ENCODE data around the gene RFX8. TPM values are rescaled to one million over a fixed set of nuclear protein-coding genes. Genes with fewer than 3 reads are reported as not detected.
A peak's percentile ranks its signal among the peaks of the same experiment; 100 is the strongest.
"Not testable (repeated sequence)": the region's sequence is repeated elsewhere in the genome, so short reads cannot be mapped to it uniquely, and the experiment has no call there.

The RFX8 gene
- total and polyA plus RNA-seq, 2 of the 4 experiments (the other 2 are of a cell fraction): 2.9 to 5.3 TPM

GRCh38 chr2:101354420-101355311, 120.2 kb downstream of the RFX8 start:
- CTCF ChIA-PET: no interaction called here
- Histone ChIP-seq H3K18ac (ENCODE audit: low read depth, low read length) (no peak overlapping the region), H3K36me3 (ENCODE audit: control insufficient read depth, insufficient read depth, low read length) (no peaks in the 10 kb centered on the region), H2AK9ac (replicated peaks; ENCODE audit: low read depth, low read length, poor library complexity) (no peak overlapping the region), H3K4me2 (ENCODE audit: low read depth, low read length) (no peak overlapping the region), H2BK5ac (ENCODE audit: low read depth, low read length, poor library complexity, severe bottlenecking) (no peak overlapping the region), H3K4ac (ENCODE audit: low read depth, low read length) (no peak overlapping the region), H3K27me3 (ENCODE audit: control insufficient read depth, insufficient read depth, low read length) (no peaks in the 10 kb centered on the region; the same call in 1 of the 2 replicates), H3K4me1 (ENCODE audit: control insufficient read depth, insufficient read depth, low read length) (no peaks in the 10 kb centered on the region), H3K56ac (ENCODE audit: extremely low read depth, insufficient read depth, low read length) (no peak overlapping the region), H4K5ac (ENCODE audit: low read depth, low read length) (no peak overlapping the region), H3K9ac (ENCODE audit: low read depth, low read length) (no peak overlapping the region), H2AK5ac (ENCODE audit: low read depth, low read length) (no peak overlapping the region), H4K91ac (ENCODE audit: insufficient read depth, low read depth, low read length) (no peak overlapping the region), H2BK15ac (ENCODE audit: low read depth, low read length) (no peak overlapping the region), H2BK20ac (ENCODE audit: low read depth, low read length) (no peak overlapping the region), H3K14ac (replicated peaks; ENCODE audit: low read depth, low read length) (no peak overlapping the region), H3K23ac (ENCODE audit: low read depth, low read length) (no peak overlapping the region), H3K4me3 (ENCODE audit: insufficient read depth, low read depth, low read length) (no peak overlapping the region), H2BK120ac (ENCODE audit: low read depth, low read length) (no peak overlapping the region), H3K9me3 (ENCODE audit: control insufficient read depth, insufficient read depth, low read length) (no peaks in the 10 kb centered on the region), H3K79me1 (ENCODE audit: low read depth in 1 of 2, low read length in 2 of 2) (no peaks in the 10 kb centered on the region), H4K8ac (ENCODE audit: low read depth in 2 of 2, low read length in 2 of 2) (no peak overlapping the region), H4K20me1 (ENCODE audit: insufficient read depth, low read length) (no peaks in the 10 kb centered on the region), H2AFZ (replicated peaks; ENCODE audit: low read length, poor library complexity) (peak overlapping the region; percentile 49), H3K27ac (ENCODE audit: insufficient read depth, low read length) (no peak overlapping the region), H3K9me1 (ENCODE audit: insufficient read depth, low read length) (0 out of 2 replicates have a peak, but pooled peaks cover 4% of the 10 kb centered on the region)
- DNase-seq (no peak), ATAC-seq (ENCODE audit: low read depth) (no peak)
- intact Hi-C loops (cut with micrococcal nuclease): no loop called here
- TF ChIP-seq RFX5 (IDR thresholded peaks at IDR 0.05; ENCODE audit: low read depth, low read length): no peak
- no peak for TF ChIP-seq CEBPB (IDR thresholded peaks at IDR 0.05; ENCODE audit: low read depth, low read length)
- no peak for TF ChIP-seq FOS (IDR thresholded peaks at IDR 0.05; ENCODE audit: low read depth, low read length)
- TF ChIP-seq POLR2A (IDR thresholded peaks at IDR 0.05; ENCODE audit: low read depth, low read length): no peak
- TF ChIP-seq USF2 (IDR thresholded peaks at IDR 0.05; ENCODE audit: low read depth, low read length): no peak
- no peak for TF ChIP-seq SMC3 (IDR thresholded peaks at IDR 0.05; ENCODE audit: low read depth, low read length)
- no peak for TF ChIP-seq NFE2L2 (IDR thresholded peaks at IDR 0.05; ENCODE audit: low read depth, low read length)
- TF ChIP-seq CHD1 (IDR thresholded peaks at IDR 0.05; ENCODE audit: low read depth, low read length): no peak
- dilution Hi-C loops (cut with HindIII; ENCODE audit: low sequenced_read_pairs, unreplicated experiment): no loop called here
- in situ Hi-C loops (cut with MboI; ENCODE audit: low sequenced_read_pairs): no loop called here
- POLR2A ChIA-PET (ENCODE audit: unreplicated experiment): no interaction called here
- no TSS peak for BruUV-seq (replicated peaks)
- 85% methylated on average over 8 of the region's 21 CpGs; no CpG with 5 or more reads in 1 of the 2 experiments for WGBS, 2 experiments (ENCODE audit: extremely low coverage in 2 of 2, insufficient read length in 1 of 2)

GRCh38 chr2:101352631-101353030, 122.3 kb downstream of the RFX8 start:
- H3K4me3 ChIP-seq (ENCODE audit: insufficient read depth, low read depth, low read length); H3K27ac ChIP-seq (ENCODE audit: insufficient read depth, low read length); BruUV-seq (replicated peaks); H3K18ac ChIP-seq (ENCODE audit: low read depth, low read length); H4K20me1 ChIP-seq (ENCODE audit: insufficient read depth, low read length); H2AK5ac ChIP-seq (ENCODE audit: low read depth, low read length); H2AK9ac ChIP-seq (replicated peaks; ENCODE audit: low read depth, low read length, poor library complexity); DNase-seq; in situ Hi-C loops (cut with MboI; ENCODE audit: low sequenced_read_pairs); H4K5ac ChIP-seq (ENCODE audit: low read depth, low read length); H3K36me3 ChIP-seq (ENCODE audit: control insufficient read depth, insufficient read depth, low read length); intact Hi-C loops (cut with micrococcal nuclease); H3K27me3 ChIP-seq (ENCODE audit: control insufficient read depth, insufficient read depth, low read length); ATAC-seq (ENCODE audit: low read depth); POLR2A ChIA-PET (ENCODE audit: unreplicated experiment); H2BK15ac ChIP-seq (ENCODE audit: low read depth, low read length); H3K4me1 ChIP-seq (ENCODE audit: control insufficient read depth, insufficient read depth, low read length); H4K91ac ChIP-seq (ENCODE audit: insufficient read depth, low read depth, low read length); H3K4ac ChIP-seq (ENCODE audit: low read depth, low read length); H2BK20ac ChIP-seq (ENCODE audit: low read depth, low read length); H3K9ac ChIP-seq (ENCODE audit: low read depth, low read length); H3K14ac ChIP-seq (replicated peaks; ENCODE audit: low read depth, low read length); H3K4me2 ChIP-seq (ENCODE audit: low read depth, low read length); H2BK120ac ChIP-seq (ENCODE audit: low read depth, low read length); H2AFZ ChIP-seq (replicated peaks; ENCODE audit: low read length, poor library complexity); H3K56ac ChIP-seq (ENCODE audit: extremely low read depth, insufficient read depth, low read length); H3K23ac ChIP-seq (ENCODE audit: low read depth, low read length); H2BK5ac ChIP-seq (ENCODE audit: low read depth, low read length, poor library complexity, severe bottlenecking); dilution Hi-C loops (cut with HindIII; ENCODE audit: low sequenced_read_pairs, unreplicated experiment); H3K79me1 ChIP-seq (ENCODE audit: low read depth in 1 of 2, low read length in 2 of 2); H3K9me3 ChIP-seq (ENCODE audit: control insufficient read depth, insufficient read depth, low read length); H3K9me1 ChIP-seq (ENCODE audit: insufficient read depth, low read length); H4K8ac ChIP-seq (ENCODE audit: low read depth in 2 of 2, low read length in 2 of 2): not testable (repeated sequence)
- CTCF ChIA-PET: interaction anchor here (1.0 kb wide), 1 partner anchor 11 kb away, joined by 3 read pairs; no protein-coding TSS in a partner anchor
- no CpG with 5 or more reads among the region's 4 CpGs for WGBS, 2 experiments (ENCODE audit: extremely low coverage in 2 of 2, insufficient read length in 1 of 2)

Data from IMR-90 (cell line).